NCI-H1694 treated with DMSO at 0.1 percent for 48 hours (cell line): ENCODE data around the gene FXYD6.

Experiments used
- DNase-seq: peaks from one replicate; lab custom pipeline; 2025; lab: John Stamatoyannopoulos, UW

FXYD6 gene

GRCh38 chr11:117884994-117885393 is 8.5 kb upstream of the FXYD6 start:
- no peak for DNase-seq

GRCh38 chr11:117883063-117883462 is 6.6 kb upstream of the FXYD6 start:
- DNase-seq = no peak

- DNase-seq = no peak
These were observed 6.0 kb upstream of the FXYD6 start for GRCh38 chr11:117882311-117882905.

GRCh38 chr11:117881217-117881616 is 4.8 kb upstream of the FXYD6 start:
- no peak for DNase-seq

- DNase-seq = no peak
These were observed 3.3 kb upstream of the FXYD6 start for GRCh38 chr11:117879516-117880480.

- no peak for DNase-seq
These were observed 2.5 kb upstream of the FXYD6 start for GRCh38 chr11:117878939-117879475.

GRCh38 chr11:117878314-117878938 is 2.0 kb upstream of the FXYD6 start:
- DNase-seq = no peak

- no peak for DNase-seq
These were observed 794 bp upstream of the FXYD6 start for GRCh38 chr11:117877120-117877784.

- DNase-seq = no peak
These were observed 458 bp downstream of the FXYD6 start for GRCh38 chr11:117876059-117876340.

- DNase-seq = no peak
These were observed 938 bp downstream of the FXYD6 start for GRCh38 chr11:117875382-117876058.

GRCh38 chr11:117874910-117875381 is 1.5 kb downstream of the FXYD6 start:
- no peak for DNase-seq

- no peak for DNase-seq
These were observed 2.1 kb downstream of the FXYD6 start for GRCh38 chr11:117874253-117874909.

GRCh38 chr11:117873828-117874125 is 2.7 kb downstream of the FXYD6 start:
- no peak for DNase-seq

GRCh38 chr11:117872975-117873827 is 3.3 kb downstream of the FXYD6 start:
- DNase-seq = no peak

GRCh38 chr11:117872420-117872961 is 4.0 kb downstream of the FXYD6 start:
- DNase-seq = no peak

- DNase-seq = no peak
These were observed 4.7 kb downstream of the FXYD6 start for GRCh38 chr11:117871784-117872183.

- no peak for DNase-seq
These were observed 5.3 kb downstream of the FXYD6 start for GRCh38 chr11:117871160-117871559.

GRCh38 chr11:117870103-117870952 is 6.1 kb downstream of the FXYD6 start:
- DNase-seq = no peak

GRCh38 chr11:117869604-117870003 is 6.9 kb downstream of the FXYD6 start:
- no peak for DNase-seq
